KBM-7 (cell line): ENCODE data around the gene KLHL29.

Experiments used
- DNase-seq: peaks from one replicate; pipeline ENCODE4 v3.0.0-alpha.2; 2015
- in situ Hi-C: fragments of 300-500 bp; cut with MboI; formaldehyde crosslinking; loops from 2 replicates; pipeline ENCODE4 v1.14.3; 2020; ENCODE audit warnings: low sequenced_read_pairs, low pct_unique_long_range_greater_than_20kb, mixed read lengths

KLHL29 gene

GRCh38 chr2:23418056-23418455, 33.1 kb downstream of the KLHL29 start:
- in situ Hi-C loops = no loop called here
- no peak for DNase-seq

- DNase-seq = no peak
Measured at GRCh38 chr2:23418461-23418911, 33.5 kb downstream of the KLHL29 start.

GRCh38 chr2:23419171-23420090, 34.5 kb downstream of the KLHL29 start:
- in situ Hi-C loops = no loop called here
- DNase-seq = no peak

More at GRCh38 chr2:23418461-23418911, 33.5 kb downstream of the KLHL29 start:
- in situ Hi-C loops = no loop called here

- no peak for DNase-seq
- in situ Hi-C loops = no loop called here
Measured at GRCh38 chr2:23420091-23420839, 35.3 kb downstream of the KLHL29 start.

GRCh38 chr2:23420840-23421476, 36.0 kb downstream of the KLHL29 start:
- in situ Hi-C loops = no loop called here
- no peak for DNase-seq

GRCh38 chr2:23422089-23423061, 37.4 kb downstream of the KLHL29 start:
- DNase-seq = no peak

GRCh38 chr2:23423062-23423872, 38.3 kb downstream of the KLHL29 start:
- in situ Hi-C loops = no loop called here
- DNase-seq = no peak

More at GRCh38 chr2:23422089-23423061, 37.4 kb downstream of the KLHL29 start:
- in situ Hi-C loops = no loop called here

GRCh38 chr2:23423873-23424680, 39.1 kb downstream of the KLHL29 start:
- no peak for DNase-seq
- in situ Hi-C loops = no loop called here

GRCh38 chr2:23425338-23425871, 40.4 kb downstream of the KLHL29 start:
- in situ Hi-C loops = no loop called here

GRCh38 chr2:23425885-23426262, 40.9 kb downstream of the KLHL29 start:
- DNase-seq = no peak
- in situ Hi-C loops = no loop called here

More at GRCh38 chr2:23425338-23425871, 40.4 kb downstream of the KLHL29 start:
- DNase-seq = no peak

- in situ Hi-C loops = no loop called here
- no peak for DNase-seq
Measured at GRCh38 chr2:23426263-23426905, 41.4 kb downstream of the KLHL29 start.

GRCh38 chr2:23427350-23427749, 42.4 kb downstream of the KLHL29 start:
- in situ Hi-C loops = no loop called here
- no peak for DNase-seq

GRCh38 chr2:23427976-23428375, 43.0 kb downstream of the KLHL29 start:
- DNase-seq = no peak
- in situ Hi-C loops = no loop called here

- no peak for DNase-seq
- in situ Hi-C loops = no loop called here
Measured at GRCh38 chr2:23429036-23429435, 44.1 kb downstream of the KLHL29 start.

- no peak for DNase-seq
- in situ Hi-C loops = no loop called here
Measured at GRCh38 chr2:23430263-23430662, 45.3 kb downstream of the KLHL29 start.

- DNase-seq = no peak
- in situ Hi-C loops = no loop called here
Measured at GRCh38 chr2:23432531-23432930, 47.6 kb downstream of the KLHL29 start.
